SK-N-SH (cell line): ENCODE measurements around the gene KRAS.

Source experiments
- CHD2 ChIP-seq: fragments of 150-350 bp; IDR thresholded peaks from 2 replicates; pipeline ENCODE4 v1.6.1; 2018; ENCODE audit warnings: low read length; ENCODE audit not compliant: partially characterized antibody
- CTCF ChIP-seq: fragments of 200-600 bp; sonication (generic); IDR thresholded peaks from 2 replicates; pipeline ENCODE4 v1.6.1; 2017; ENCODE audit warnings: antibody characterized with exemption, mild to moderate bottlenecking, moderate library complexity
- ELF1 ChIP-seq: IDR thresholded peaks from 2 replicates; pipeline ENCODE4 v1.4.0; 2012
- EP300 ChIP-seq, 2 experiments: IDR thresholded peaks; 2 replicates each; pipeline versions ENCODE4 v1.4.0 to v1.6.1; 2012; ENCODE audit warnings: borderline replicate concordance in 1 of 2, low read depth in 1 of 2, low read length in 1 of 2
- GATA2 ChIP-seq: sonication (generic); formaldehyde crosslinking; IDR thresholded peaks from 2 replicates; pipeline ENCODE4 v1.5.0; 2020; ENCODE audit warnings: mild to moderate bottlenecking, missing genetic modification reagents
- MXI1 ChIP-seq: IDR thresholded peaks from 2 replicates; pipeline ENCODE4 v1.6.1; 2012; ENCODE audit warnings: mild to moderate bottlenecking, low read depth, low read length, improper control_type of control experiment
- POLR2AphosphoS5 ChIP-seq: IDR thresholded peaks from 2 replicates; pipeline ENCODE4 v1.6.1; 2012; ENCODE audit warnings: low read depth, low read length
- RCOR1 ChIP-seq: fragments of 150-350 bp; IDR thresholded peaks from 2 replicates; pipeline ENCODE4 v1.6.1; 2017; ENCODE audit warnings: antibody characterized with exemption, low read length
- REST ChIP-seq: IDR thresholded peaks from 2 replicates; pipeline ENCODE4 v1.6.1; 2012; ENCODE audit warnings: mild to moderate bottlenecking, low read depth, low read length, moderate library complexity
- SMC3 ChIP-seq: IDR thresholded peaks from 2 replicates; pipeline ENCODE4 v1.6.1; 2012; ENCODE audit warnings: low read depth, low read length, improper control_type of control experiment
- USF2 ChIP-seq: fragments of 150-350 bp; IDR thresholded peaks from 2 replicates; pipeline ENCODE4 v1.6.1; 2017; ENCODE audit warnings: antibody characterized with exemption, low read length, low read depth, borderline replicate concordance
- TF ChIP-seq, protein P1 (sequence below): IDR thresholded peaks from 2 replicates; pipeline ENCODE4 v1.4.0; 2012; ENCODE audit warnings: low read depth, borderline replicate concordance
- TF ChIP-seq, protein P2 (sequence below): IDR thresholded peaks from 2 replicates; pipeline ENCODE4 v1.4.0; 2012; ENCODE audit warnings: low read depth
- TF ChIP-seq, protein P3 (sequence below): IDR thresholded peaks from 2 replicates; pipeline ENCODE4; 2012

GRCh38 chr12:25245491-25245890, 5.2 kb downstream of the KRAS start:
- no peak for TF ChIP-seq CTCF
- TF ChIP-seq POLR2AphosphoS5, result no peak
- TF ChIP-seq, protein P1, sequence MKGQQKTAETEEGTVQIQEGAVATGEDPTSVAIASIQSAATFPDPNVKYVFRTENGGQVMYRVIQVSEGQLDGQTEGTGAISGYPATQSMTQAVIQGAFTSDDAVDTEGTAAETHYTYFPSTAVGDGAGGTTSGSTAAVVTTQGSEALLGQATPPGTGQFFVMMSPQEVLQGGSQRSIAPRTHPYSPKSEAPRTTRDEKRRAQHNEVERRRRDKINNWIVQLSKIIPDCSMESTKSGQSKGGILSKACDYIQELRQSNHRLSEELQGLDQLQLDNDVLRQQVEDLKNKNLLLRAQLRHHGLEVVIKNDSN, result no peak
- no peak for TF ChIP-seq GATA2 (CRISPR knock-in tag)
- no peak for TF ChIP-seq ELF1
- no peak for TF ChIP-seq MXI1
- TF ChIP-seq, protein P2, sequence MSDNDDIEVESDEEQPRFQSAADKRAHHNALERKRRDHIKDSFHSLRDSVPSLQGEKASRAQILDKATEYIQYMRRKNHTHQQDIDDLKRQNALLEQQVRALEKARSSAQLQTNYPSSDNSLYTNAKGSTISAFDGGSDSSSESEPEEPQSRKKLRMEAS, result no peak
- TF ChIP-seq RCOR1, result no peak
- TF ChIP-seq, protein P3, sequence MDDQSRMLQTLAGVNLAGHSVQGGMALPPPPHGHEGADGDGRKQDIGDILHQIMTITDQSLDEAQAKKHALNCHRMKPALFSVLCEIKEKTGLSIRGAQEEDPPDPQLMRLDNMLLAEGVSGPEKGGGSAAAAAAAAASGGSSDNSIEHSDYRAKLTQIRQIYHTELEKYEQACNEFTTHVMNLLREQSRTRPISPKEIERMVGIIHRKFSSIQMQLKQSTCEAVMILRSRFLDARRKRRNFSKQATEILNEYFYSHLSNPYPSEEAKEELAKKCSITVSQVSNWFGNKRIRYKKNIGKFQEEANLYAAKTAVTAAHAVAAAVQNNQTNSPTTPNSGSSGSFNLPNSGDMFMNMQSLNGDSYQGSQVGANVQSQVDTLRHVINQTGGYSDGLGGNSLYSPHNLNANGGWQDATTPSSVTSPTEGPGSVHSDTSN, result no peak
- TF ChIP-seq CHD2, result no peak
- TF ChIP-seq EP300 (IDR thresholded peaks at IDR 0.05; ENCODE audit: borderline replicate concordance in 1 of 2, low read depth in 1 of 2, low read length in 1 of 2), result no peak
- no peak for TF ChIP-seq SMC3
- TF ChIP-seq USF2, result no peak
- no peak for TF ChIP-seq REST
